HUES6 (cell line): ENCODE measurements around the gene STAG3.
"Not testable (repeated sequence)": the region's sequence is repeated elsewhere in the genome, so short reads cannot be mapped to it uniquely, and the experiment has no call there.

Source experiments
- H3K27ac ChIP-seq: 2 replicates; pipeline ENCODE4 v1.7.0; 2013; ENCODE audit warnings: low read depth, mild to moderate bottlenecking, low read length, inconsistent platforms
- H3K27me3 ChIP-seq: 2 replicates; pipeline ENCODE4 v1.6.1; 2013; ENCODE audit warnings: low read length; ENCODE audit not compliant: control insufficient read depth, insufficient read depth
- H3K36me3 ChIP-seq: 2 replicates; pipeline ENCODE4 v1.6.1; 2013; ENCODE audit warnings: low read length; ENCODE audit not compliant: control insufficient read depth, insufficient read depth
- H3K4me1 ChIP-seq: 2 replicates; pipeline ENCODE4 v1.6.1; 2013; ENCODE audit warnings: low read length; ENCODE audit not compliant: control insufficient read depth, insufficient read depth
- H3K4me3 ChIP-seq: 2 replicates; pipeline ENCODE4 v1.5.1; 2013; ENCODE audit warnings: low read depth, low read length
- H3K9ac ChIP-seq: one replicate; pipeline ENCODE4 v1.6.1; 2013; ENCODE audit warnings: mild to moderate bottlenecking, low read length
- H3K9me3 ChIP-seq: 2 replicates; pipeline ENCODE4 v1.6.1; 2013; ENCODE audit warnings: low read depth, low read length; ENCODE audit not compliant: control insufficient read depth, insufficient read depth

The STAG3 gene

GRCh38 chr7:100234660-100235317 lies 57.1 kb downstream of the STAG3 start:
- not testable (repeated sequence) for H3K9me3 ChIP-seq, H3K9ac ChIP-seq, H3K4me1 ChIP-seq, H3K4me3 ChIP-seq, H3K27me3 ChIP-seq, H3K27ac ChIP-seq
- peaks cover 12% of the 10 kb centered on the region for H3K36me3 ChIP-seq

GRCh38 chr7:100239975-100240374 lies 62.3 kb downstream of the STAG3 start:
- not testable (repeated sequence) for H3K27ac ChIP-seq, H3K36me3 ChIP-seq, H3K9me3 ChIP-seq, H3K4me1 ChIP-seq, H3K4me3 ChIP-seq, H3K27me3 ChIP-seq, H3K9ac ChIP-seq

- H3K4me1 ChIP-seq: peaks cover 15% of the 10 kb centered on the region
- not testable (repeated sequence) for H3K27me3 ChIP-seq, H3K27ac ChIP-seq, H3K4me3 ChIP-seq, H3K36me3 ChIP-seq, H3K9ac ChIP-seq, H3K9me3 ChIP-seq
Measured at GRCh38 chr7:100243385-100243784, 65.7 kb downstream of the STAG3 start.

GRCh38 chr7:100244988-100245605 lies 67.4 kb downstream of the STAG3 start:
- H3K4me1 ChIP-seq: peaks cover 19% of the 10 kb centered on the region
- H3K9ac ChIP-seq: not testable (repeated sequence)

GRCh38 chr7:100246121-100246864 lies 68.6 kb downstream of the STAG3 start:
- H3K27me3 ChIP-seq, H3K4me3 ChIP-seq, H3K9me3 ChIP-seq, H3K27ac ChIP-seq, H3K36me3 ChIP-seq, H3K9ac ChIP-seq: not testable (repeated sequence)
- peaks cover 19% of the 10 kb centered on the region for H3K4me1 ChIP-seq

More at GRCh38 chr7:100244988-100245605, 67.4 kb downstream of the STAG3 start:
- not testable (repeated sequence) for H3K27me3 ChIP-seq, H3K9me3 ChIP-seq, H3K36me3 ChIP-seq, H3K27ac ChIP-seq, H3K4me3 ChIP-seq

GRCh38 chr7:100246865-100247137 lies 69.1 kb downstream of the STAG3 start:
- H3K9me3 ChIP-seq, H3K9ac ChIP-seq, H3K27me3 ChIP-seq, H3K36me3 ChIP-seq, H3K4me3 ChIP-seq: not testable (repeated sequence)
- peak overlapping the region; percentile 80; the same call in 1 of the 2 replicates for H3K27ac ChIP-seq
- peaks cover 19% of the 10 kb centered on the region for H3K4me1 ChIP-seq

GRCh38 chr7:100247152-100247757 lies 69.5 kb downstream of the STAG3 start:
- no peaks in the 10 kb centered on the region for H3K27me3 ChIP-seq
- no peak overlapping the region for H3K4me3 ChIP-seq
- H3K4me1 ChIP-seq: peaks cover 19% of the 10 kb centered on the region
- no peaks in the 10 kb centered on the region for H3K36me3 ChIP-seq
- H3K9me3 ChIP-seq: no peaks in the 10 kb centered on the region
- peak overlapping the region; percentile 13 for H3K9ac ChIP-seq
- peak overlapping the region; percentile 80 for H3K27ac ChIP-seq

GRCh38 chr7:100248483-100248882 lies 70.8 kb downstream of the STAG3 start:
- Histone ChIP-seq H3K36me3 (no peaks in the 10 kb centered on the region), H3K27ac (no peak overlapping the region), H3K9me3 (no peaks in the 10 kb centered on the region), H3K9ac (no peak overlapping the region), H3K27me3 (no peaks in the 10 kb centered on the region), H3K4me3 (no peak overlapping the region), H3K4me1 (peaks cover 19% of the 10 kb centered on the region)

GRCh38 chr7:100257017-100257416 lies 79.3 kb downstream of the STAG3 start:
- H3K36me3 ChIP-seq: no peaks in the 10 kb centered on the region
- no peak overlapping the region for H3K4me3 ChIP-seq
- no peak overlapping the region for H3K9ac ChIP-seq

GRCh38 chr7:100259984-100260383 lies 82.3 kb downstream of the STAG3 start:
- not testable (repeated sequence) for H3K9me3 ChIP-seq, H3K9ac ChIP-seq, H3K36me3 ChIP-seq, H3K4me1 ChIP-seq, H3K27me3 ChIP-seq, H3K27ac ChIP-seq, H3K4me3 ChIP-seq

More at GRCh38 chr7:100257017-100257416, 79.3 kb downstream of the STAG3 start:
- H3K27ac ChIP-seq: no peak overlapping the region
- no peaks in the 10 kb centered on the region for H3K4me1 ChIP-seq
- no peaks in the 10 kb centered on the region for H3K27me3 ChIP-seq
- H3K9me3 ChIP-seq: no peaks in the 10 kb centered on the region

- not testable (repeated sequence) for H3K9ac ChIP-seq, H3K4me3 ChIP-seq, H3K27me3 ChIP-seq, H3K9me3 ChIP-seq, H3K36me3 ChIP-seq, H3K27ac ChIP-seq
- H3K4me1 ChIP-seq: peaks cover 15% of the 10 kb centered on the region; the same call in 1 of the 2 replicates
Measured at GRCh38 chr7:100262896-100263295, 85.2 kb downstream of the STAG3 start.
